ENCODE data around the gene ERCC3.
"Not testable (repeated sequence)": the region's sequence is repeated elsewhere in the genome, so short reads cannot be mapped to it uniquely, and the experiment has no call there.

The ERCC3 gene

DNA sequence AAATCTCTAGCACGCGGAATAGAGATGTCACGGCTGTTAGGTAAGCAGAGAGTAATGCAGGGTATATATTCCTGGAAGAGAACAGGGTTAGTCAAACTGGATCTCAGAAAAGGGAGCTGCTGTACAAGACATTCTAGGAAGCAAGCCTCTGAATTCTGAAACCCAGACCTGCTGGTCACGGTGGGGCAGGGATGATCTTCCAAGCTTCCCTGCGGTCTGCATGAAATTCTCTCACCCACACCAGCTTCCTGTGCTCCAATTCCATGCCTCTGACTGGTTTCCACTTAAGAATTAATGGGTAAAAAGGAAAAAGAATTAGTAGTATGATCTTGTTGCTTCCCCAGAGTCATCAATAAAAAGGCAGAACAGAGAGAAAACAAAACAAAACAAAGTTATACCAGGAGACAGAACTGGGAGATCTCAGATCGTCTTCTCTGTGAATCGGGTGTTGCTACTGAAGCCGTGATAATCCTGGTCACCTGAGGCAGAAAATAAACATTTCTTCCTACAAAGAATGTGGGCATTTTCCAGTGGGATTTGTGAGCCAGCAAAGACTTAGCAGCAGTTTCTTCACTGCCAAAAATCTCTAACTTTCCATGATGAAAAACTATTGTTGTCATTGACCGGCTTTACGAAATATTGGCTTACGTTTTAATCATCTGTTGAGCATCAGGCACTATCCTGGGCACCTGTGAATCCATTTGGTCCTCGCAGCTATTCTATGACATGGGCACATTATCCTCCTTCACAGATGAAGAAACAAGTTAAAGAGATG is 68.6 kb downstream of the ERCC3 start:
- DNase-seq, result no peak

DNA sequence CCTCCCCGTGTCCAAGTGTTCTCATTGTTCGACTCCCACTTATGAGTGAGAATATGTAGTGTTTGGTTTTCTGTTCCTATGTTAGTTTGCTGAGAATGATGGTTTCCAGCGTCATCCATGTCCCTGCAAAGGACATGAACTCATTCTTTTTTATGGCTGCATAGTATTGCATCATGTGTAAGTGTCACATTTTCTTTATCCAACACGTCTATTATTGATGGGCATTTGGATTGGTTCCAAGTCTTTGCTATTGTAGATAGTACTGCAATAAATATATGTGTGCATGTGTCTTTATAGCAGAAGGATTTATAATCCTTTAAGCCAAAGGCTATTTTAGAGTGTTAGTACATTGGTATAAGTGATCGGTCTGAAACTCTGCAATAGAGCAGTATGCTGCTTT is 69.8 kb downstream of the ERCC3 start:
- not testable (repeated sequence) for DNase-seq

DNA sequence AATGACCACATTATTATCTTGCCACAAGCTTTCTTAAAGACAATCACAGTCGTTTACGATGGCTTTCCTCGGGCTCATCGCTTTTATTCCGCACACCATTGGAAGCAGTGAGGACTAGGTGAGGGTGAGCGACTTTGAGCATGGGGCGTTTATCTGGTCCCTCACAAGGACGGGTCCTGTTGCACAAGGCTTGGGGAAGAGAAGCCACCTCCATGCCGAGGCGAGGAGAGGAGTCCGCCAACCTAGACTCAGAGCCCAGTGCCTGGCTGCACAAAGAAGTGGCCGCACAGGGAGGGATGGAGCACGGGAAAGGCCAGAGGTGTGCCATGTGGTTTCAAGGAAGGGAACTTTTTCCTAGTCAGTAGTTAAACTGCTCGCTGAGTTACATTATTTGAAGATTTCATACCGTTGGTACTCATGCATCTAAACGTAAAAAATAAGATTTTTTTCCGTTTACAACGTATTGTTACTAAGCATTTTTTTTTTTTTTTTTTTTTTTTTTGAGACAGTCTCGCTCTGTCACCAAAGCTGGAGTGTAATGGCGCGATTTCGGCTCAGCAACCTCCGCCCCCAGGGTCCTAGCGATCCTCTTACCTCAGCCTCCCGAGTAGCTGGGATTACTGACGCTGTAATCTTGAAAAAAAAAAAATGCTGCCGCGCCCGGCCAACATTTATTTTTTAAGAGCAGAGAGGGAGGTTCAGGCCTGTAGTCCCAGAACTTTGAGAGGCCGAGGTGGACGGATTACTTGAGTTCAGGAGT is 73.0 kb downstream of the ERCC3 start:
- DNase-seq, result no peak

DNA sequence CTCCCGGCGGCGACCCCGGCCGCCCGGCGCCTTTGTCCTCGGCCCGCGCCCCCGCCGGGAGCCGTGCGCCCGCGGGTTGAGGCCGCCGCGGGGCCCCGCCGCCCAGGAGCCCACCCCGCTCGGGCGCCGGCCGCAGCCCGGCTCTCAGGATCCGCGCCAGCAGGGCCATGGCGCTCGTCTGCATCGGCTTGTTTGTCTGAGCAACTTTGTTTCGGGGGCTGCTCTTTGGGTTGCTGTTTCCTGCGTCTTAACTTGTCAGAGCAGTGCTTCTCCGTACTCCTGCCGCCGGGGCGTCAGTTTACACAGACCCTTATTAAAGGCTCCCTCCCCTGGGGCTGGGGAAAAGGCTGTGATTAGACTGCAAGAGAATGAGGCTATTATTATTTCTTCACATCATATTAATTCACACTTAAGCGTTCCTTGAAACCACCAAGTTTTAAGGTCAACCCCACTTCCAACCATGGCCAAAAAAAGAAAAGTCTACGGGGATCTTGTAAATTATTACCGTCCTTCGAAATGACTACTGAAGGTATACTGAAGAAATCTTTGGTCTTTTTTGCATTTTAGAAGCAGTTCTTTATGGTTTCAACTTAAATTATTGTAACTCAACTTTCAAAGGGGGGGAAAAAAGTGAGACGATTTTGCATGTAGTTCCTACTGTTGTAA is 73.7 kb downstream of the ERCC3 start, which contains the start of gene CYP27C1:
Gene CYP27C1 (minus strand): TSS at position 198 of the 666 bp plus-strand sequence. CDS start 29 bp downstream, at position 169.
- DNase-seq, result no peak

DNA sequence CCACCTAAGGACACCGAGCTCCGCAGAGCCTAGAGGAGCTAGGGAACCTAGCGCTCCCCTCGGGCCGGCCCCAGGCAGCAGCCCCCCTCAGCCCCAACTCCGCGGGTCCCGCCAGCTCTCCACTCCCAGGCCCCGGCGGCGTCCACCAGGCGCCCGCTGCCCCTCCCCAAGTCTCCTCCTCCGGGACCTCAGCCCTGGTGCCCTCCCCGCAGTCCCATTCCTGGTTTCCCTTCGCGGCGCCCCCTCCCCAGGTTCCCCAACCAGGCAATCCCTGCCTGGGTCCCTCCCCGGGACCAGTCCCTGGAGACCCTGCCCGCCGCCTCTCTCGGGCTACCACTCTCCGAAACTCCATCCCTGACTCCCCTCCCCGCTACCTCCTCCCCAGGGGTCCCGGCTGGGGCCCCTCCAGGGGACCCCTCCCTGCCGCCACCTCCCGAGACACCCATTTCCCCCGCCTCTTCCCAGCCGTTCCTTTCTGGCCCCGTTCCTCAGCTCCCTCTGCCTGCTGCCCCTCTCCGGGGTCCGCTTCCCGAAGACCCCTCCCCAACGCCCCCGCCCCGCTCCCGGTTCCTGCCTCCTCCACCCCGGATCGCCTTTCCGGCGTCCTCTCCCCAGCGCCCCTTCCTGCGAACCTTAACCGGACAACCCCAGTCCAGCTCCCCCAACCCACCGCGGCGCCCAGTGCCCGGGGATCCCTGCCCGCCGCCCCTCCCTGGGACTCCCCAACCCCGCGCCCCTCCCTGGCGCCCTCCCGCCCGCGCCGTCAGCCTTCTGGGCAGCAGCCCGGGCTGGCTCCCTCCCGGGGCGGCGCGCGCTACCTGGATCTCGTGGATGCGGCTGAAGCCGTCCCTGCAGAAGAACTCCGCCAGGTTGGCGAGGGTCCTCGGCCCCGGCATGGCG is 74.5 kb downstream of the ERCC3 start:
- DNase-seq, result no peak

GRCh38 chr2:127218812-127219170 is 75.2 kb downstream of the ERCC3 start:
- DNase-seq, result no peak

DNA sequence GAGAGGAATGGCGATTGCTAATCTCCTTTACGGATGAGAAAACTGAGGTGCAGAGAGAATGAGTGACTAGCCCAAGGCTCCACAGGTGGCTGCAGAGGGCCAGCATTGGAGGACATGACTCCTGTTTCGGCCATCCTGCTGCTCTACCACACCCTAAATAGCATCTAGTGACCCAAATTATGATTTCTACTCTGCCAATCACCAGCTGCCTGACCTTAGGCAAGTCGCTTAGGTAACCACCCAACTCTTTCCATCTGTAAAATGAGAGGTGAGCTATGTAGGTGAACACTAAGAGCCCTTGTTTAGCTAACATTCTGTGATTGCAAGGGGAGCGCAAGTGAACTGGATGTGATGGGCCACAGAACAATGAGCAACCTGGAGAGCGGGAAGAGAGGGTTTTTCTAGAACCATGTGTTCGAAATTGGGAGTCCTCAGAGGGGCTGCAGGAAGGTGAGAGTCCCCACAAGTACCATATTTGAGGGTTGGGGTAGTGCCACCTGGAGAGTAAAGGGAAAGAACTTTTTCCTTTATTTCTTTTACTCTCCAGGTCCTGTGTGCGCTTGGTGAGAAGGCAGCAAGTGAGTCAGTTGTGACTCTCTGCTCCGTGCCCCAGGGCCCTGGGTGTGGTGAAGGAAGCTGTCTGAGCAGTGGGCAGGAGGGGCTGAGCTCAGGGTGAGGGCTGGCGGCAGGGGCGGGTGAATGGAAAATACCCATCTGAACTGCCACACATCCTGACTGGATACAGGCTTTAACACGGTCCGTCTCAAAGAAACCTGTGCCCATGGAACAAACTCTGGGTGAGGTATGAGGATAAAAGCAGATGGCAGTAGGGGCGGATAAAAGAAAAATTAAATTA is 76.2 kb downstream of the ERCC3 start:
- no peak for DNase-seq

DNA sequence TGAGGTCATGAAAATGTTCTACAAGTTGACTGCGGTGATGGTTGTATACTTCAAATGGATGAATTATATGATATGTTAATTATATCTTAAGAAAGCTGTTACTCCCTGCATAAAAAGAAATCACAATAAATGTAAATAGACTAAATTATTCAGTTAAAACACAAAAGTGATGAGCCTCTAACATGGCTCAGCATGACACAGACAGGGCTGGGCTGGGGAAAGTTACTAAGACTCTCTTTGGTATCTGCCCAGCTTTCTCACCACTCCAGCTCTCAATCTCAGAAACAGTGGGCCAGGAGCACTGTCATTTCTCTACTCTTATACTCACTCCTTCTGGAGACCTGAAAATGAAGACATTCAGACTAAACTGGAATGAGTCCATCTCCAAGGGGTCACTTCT is 77.4 kb downstream of the ERCC3 start:
- no peak for DNase-seq

DNA sequence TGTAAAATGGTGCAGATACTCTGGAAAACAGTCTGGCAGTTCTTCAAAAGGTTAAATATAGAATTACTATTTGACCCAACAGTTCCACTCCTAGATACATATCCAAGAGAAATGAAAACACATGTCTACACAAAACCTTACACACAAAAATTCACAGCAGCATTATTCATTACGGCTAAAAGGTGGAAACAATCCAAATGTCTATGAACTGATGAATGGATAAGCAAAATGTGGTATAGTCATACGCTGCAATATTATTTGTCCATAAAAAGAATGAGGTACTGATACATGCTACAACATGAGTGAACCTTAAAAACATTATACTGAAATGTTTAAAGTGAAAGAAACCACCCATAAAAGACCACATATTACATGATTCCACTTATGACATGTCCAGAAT is 77.8 kb downstream of the ERCC3 start:
- no peak for DNase-seq

GRCh38 chr2:127214201-127214600 is 79.7 kb downstream of the ERCC3 start:
- DNase-seq, result not testable (repeated sequence)

DNA sequence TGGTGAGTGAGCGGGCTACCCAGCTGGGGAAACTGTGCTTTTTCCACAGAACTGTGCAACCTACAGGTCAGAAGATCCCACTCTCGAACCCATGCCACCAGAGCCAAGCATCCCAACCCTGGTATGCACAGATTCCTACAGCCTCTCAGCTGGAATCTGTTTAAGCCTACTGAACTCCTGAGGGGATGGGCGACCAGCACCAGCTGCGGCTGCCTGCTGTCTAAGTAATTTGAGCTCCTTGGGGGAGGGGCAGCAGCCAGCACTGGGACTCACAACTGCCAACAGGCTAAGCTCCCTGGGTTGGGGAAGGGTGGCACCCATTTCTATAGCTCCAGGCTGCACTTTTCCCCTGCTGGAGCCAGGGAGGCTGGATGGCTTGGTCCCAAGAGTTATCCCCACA is 85.6 kb downstream of the ERCC3 start:
- no peak for DNase-seq
